ENCODE results near the gene FUS. TPM values are rescaled to one million over a fixed set of nuclear protein-coding genes. Genes with fewer than 3 reads are reported as not detected.
"Not testable (repeated sequence)": the region's sequence is repeated elsewhere in the genome, so short reads cannot be mapped to it uniquely, and the experiment has no call there.

The FUS gene
- total RNA-seq, 6 donors from 2014 or later: 65.7 to 258 (median 145) TPM

DNA sequence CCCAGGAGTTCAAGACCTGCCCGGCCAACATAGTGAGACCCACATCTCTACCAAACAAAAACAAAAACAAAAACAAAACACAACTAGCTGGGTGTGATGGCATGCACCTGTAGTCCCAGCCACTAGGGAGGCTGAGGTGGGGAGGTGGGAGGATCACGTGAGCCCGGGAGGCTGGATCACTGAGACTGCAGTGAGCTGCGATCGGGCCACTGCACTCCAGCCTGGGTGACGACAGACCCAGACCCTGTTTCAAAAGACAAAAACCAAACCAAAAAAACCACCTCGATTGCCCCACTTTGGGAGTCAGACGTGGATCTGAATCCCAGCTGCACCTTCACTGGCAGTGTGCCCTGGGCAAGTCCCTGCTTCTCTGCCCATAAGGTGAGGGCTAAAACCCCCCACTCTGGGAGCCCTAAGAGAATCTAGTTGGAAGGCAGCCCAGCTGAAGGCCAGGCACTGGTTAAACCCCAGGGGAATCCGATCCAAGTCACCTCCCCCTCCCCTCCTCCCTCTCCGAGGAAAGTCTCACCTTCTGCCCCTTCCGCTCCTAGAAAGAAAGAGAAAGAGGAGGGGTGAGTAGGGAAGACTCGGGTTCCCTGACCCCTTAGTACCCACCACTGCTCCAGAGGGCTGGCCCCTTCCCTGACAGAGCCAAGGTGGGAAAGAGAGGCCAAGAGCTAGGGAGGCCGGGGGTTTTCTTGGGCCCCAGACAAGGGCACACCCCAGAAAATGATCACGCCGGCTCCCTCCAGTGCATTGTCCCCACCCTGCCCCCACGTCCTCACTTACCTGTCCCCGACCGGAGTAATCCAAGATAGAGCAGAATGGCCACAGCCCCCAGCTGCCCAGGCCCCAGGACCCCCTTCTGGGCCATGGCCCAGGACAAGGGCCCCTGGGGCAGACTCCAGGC is 45.1 kb upstream of the FUS start:
- Histone ChIP-seq H3K36me3 (peaks cover 0 to 29% (median 27%) of the 10 kb centered on the region in 4 donors), H3K27me3 (no peaks in the 10 kb centered on the region), H3K4me3 (peak overlapping the region in 3 of 4 donors; percentile 53 to 62 (median 54)), H3K27ac (peak overlapping the region; percentile 81 to 91 (median 88)), H3K9me3 (no peaks in the 10 kb centered on the region), H3K4me1 (peaks cover 14 to 71% (median 36%) of the 10 kb centered on the region in 4 donors)
- TF ChIP-seq POLR2AphosphoS5 (IDR thresholded peaks at IDR 0.05) (peak; percentile 13 to 63), EP300 (IDR thresholded peaks at IDR 0.05) (no peak), POLR2A (IDR thresholded peaks at IDR 0.05) (peak in 2 of 4 donors; percentile 54 to 67)
- TF ChIP-seq, protein P1, sequence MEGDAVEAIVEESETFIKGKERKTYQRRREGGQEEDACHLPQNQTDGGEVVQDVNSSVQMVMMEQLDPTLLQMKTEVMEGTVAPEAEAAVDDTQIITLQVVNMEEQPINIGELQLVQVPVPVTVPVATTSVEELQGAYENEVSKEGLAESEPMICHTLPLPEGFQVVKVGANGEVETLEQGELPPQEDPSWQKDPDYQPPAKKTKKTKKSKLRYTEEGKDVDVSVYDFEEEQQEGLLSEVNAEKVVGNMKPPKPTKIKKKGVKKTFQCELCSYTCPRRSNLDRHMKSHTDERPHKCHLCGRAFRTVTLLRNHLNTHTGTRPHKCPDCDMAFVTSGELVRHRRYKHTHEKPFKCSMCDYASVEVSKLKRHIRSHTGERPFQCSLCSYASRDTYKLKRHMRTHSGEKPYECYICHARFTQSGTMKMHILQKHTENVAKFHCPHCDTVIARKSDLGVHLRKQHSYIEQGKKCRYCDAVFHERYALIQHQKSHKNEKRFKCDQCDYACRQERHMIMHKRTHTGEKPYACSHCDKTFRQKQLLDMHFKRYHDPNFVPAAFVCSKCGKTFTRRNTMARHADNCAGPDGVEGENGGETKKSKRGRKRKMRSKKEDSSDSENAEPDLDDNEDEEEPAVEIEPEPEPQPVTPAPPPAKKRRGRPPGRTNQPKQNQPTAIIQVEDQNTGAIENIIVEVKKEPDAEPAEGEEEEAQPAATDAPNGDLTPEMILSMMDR (IDR thresholded peaks at IDR 0.05): peak in 3 of 6 experiments; percentile 17 to 55 (median 20)
- ATAC-seq (ENCODE audit: low FRiP score in 2 of 2): peak; percentile 25 to 61
- DNase-seq: peak in 1 of 2 donors; percentile 82
- WGBS, 2 donors: 20 to 28% methylated on average over 9 to 17 of the region's 18 CpGs

DNA sequence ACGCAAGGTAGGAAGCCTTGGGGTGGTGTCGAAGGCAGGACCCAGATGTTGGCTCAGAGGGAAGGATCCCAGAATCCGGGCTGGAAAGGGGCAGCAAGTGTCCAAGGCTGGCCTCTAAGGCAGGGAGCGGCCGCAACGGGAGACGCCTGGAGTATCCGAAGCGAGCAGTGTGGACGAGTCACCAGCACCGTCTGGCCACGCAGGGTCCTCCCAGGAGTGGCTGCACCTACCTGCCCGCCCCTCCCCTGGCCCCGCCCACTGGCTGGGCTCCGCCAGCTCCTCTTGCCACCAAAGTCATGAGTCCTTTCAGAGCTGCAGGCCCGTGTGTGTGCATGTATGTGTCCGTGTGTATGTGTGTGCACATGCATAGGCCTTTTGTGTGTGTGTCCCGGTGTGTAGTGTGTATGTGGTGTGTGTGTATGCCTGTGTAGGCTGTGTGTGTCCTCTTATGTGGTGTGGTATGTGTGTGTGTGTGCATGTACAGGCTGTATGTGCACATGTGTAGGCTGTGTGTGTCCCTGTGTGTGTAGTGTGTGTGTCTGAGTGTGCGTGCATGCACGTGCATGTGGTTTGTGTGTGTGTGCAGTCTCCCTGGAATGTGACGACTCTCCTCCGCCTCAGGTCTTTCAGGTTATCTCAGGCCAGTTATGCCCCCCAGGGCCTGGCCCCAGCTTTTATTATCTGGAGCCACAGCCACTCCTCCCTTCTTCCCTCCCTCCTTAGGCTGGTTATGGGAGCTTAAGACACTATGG is 44.2 kb upstream of the FUS start, which contains the start of gene PRSS8:
PRSS8 (minus strand) TSS at position 193 of the 752 bp plus-strand sequence. CDS start 229 bp downstream, outside the sequence.
- Histone ChIP-seq H3K27ac (peak within 1 kb of the TSS; percentile 81 to 91 (median 88)), H3K9me3 (no peaks in the 10 kb centered on the region), H3K36me3 (peaks cover 0 to 21% (median 19%) of the 10 kb centered on the region in 4 donors), H3K4me1 (peaks cover 7 to 66% (median 29%) of the 10 kb centered on the region in 4 donors), H3K27me3 (no peaks in the 10 kb centered on the region), H3K4me3 (peak within 1 kb of the TSS in 3 of 4 donors; percentile 53 to 62 (median 54))
- WGBS, 2 donors: 55 to 57% methylated on average over 11 to 21 of the region's 22 CpGs
- DNase-seq (peak; percentile 91 to 95), ATAC-seq (ENCODE audit: low FRiP score in 2 of 2) (peak; percentile 39 to 76)
- TF ChIP-seq POLR2A (IDR thresholded peaks at IDR 0.05): peak in 3 of 4 donors; percentile 68 to 90 (median 87)
- peak in 1 of 4 donors; percentile 52 for TF ChIP-seq EP300 (IDR thresholded peaks at IDR 0.05)
- TF ChIP-seq, protein P1 (IDR thresholded peaks at IDR 0.05): no peak
- peak; percentile 63 to 84 for TF ChIP-seq POLR2AphosphoS5 (IDR thresholded peaks at IDR 0.05)

DNA sequence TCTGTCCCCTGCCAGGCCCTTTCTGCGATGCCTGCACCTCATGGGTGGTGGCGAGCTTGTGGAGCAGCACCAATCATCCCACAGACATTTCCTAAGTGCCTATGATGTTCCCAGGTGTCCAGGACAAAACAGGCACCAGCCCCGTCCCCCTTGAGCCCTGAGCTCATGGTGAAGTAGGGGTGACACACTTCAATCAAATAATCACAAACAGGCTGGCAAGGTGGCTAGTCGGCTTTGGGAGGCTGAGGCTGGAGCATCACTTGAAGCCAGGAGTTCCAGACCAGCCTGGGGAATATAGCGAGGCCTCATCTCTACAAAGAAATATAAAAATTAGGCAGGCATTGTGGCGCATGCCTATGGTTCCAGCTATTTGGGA is 43.7 kb upstream of the FUS start:
- Histone ChIP-seq H3K27me3 (no peaks in the 10 kb centered on the region), H3K9me3 (no peaks in the 10 kb centered on the region), H3K4me3 (no peak overlapping the region), H3K4me1 (peaks cover 11 to 66% (median 32%) of the 10 kb centered on the region in 4 donors), H3K27ac (peak overlapping the region in 3 of 4 donors; percentile 56 to 91 (median 90)), H3K36me3 (peaks cover 0 to 15% (median 14%) of the 10 kb centered on the region in 4 donors)
- TF ChIP-seq EP300 (IDR thresholded peaks at IDR 0.05) (no peak), POLR2A (IDR thresholded peaks at IDR 0.05) (no peak), POLR2AphosphoS5 (IDR thresholded peaks at IDR 0.05) (no peak)
- TF ChIP-seq, protein P1 (IDR thresholded peaks at IDR 0.05): no peak
- WGBS, 2 donors: 70 to 72% methylated on average over 6 of the region's 6 CpGs
- no peak for DNase-seq
- no peak for ATAC-seq (ENCODE audit: low FRiP score in 2 of 2)

GRCh38 chr16:31136822-31137499 is 43.0 kb upstream of the FUS start:
- ATAC-seq (ENCODE audit: low FRiP score in 2 of 2); H3K4me3 ChIP-seq; H3K9me3 ChIP-seq; H3K27ac ChIP-seq; H3K36me3 ChIP-seq; H3K27me3 ChIP-seq; DNase-seq: not testable (repeated sequence)
- 74 to 82% methylated on average over 20 of the region's 20 CpGs for WGBS, 2 donors
- H3K4me1 ChIP-seq: peaks cover 16 to 66% (median 31%) of the 10 kb centered on the region in 4 donors

Measured in upper lobe of left lung (tissue), 6 donors.